ENCODE results near the gene MTRF1. TPM values are rescaled to one million over a fixed set of nuclear protein-coding genes. Genes with fewer than 3 reads are reported as not detected.

Gene MTRF1
- total and polyA plus RNA-seq, 9 of the 15 experiments (the other 6 are each of a cell fraction or from before 2014, with no cell fraction given) = 12.5 to 33.7 (median 20.1) TPM

DNA sequence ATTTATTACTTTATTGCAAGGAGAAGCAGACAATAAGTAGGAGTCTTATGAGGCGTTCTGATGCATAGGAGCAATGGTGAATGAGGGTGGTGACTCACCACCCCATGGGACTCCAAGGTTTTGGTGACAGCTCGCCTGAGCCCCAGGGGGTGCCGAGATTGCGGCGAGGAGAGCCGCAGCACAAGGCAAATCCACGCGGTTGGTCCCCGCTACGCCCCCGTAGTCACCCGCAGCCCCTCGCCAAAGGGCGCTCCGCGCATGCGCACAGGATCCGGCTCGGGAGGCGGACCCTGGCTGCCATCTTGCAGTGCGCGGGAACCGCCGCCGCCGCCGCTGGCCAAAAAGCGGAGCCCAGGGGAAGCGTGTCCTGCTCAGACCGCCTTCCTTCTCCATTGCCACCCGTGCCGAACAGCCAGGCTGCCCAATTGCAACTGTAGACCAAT lies 47.6 kb upstream of the MTRF1 start, which contains the start of gene NAA16 (continued):
- TF ChIP-seq YY1 (IDR thresholded peaks at IDR 0.05; ENCODE audit: borderline replicate concordance in 1 of 3, control insufficient read depth in 1 of 3, extremely low read depth in 1 of 3, insufficient read depth in 3 of 3, insufficient read length in 1 of 3, insufficient replicate concordance in 2 of 3, low read depth in 1 of 3, low read length in 2 of 3) (peak; percentile 57 to 92 (median 90)), OTX1 (CRISPR knock-in tag; IDR thresholded peaks at IDR 0.05) (no peak), SRSF1 (IDR thresholded peaks at IDR 0.05; ENCODE audit: low read depth, low read length) (no peak), SIN3A (IDR thresholded peaks at IDR 0.05; ENCODE audit: borderline replicate concordance in 2 of 2, control insufficient read depth in 1 of 2, low read depth in 2 of 2, low read length in 2 of 2) (peak in 1 of 2 experiments; percentile 8; a peak in 1 of 4 replicates), ZNF583 (CRISPR knock-in tag; IDR thresholded peaks at IDR 0.05) (no peak), MYNN (IDR thresholded peaks at IDR 0.05) (no peak), MYNN (CRISPR knock-in tag; IDR thresholded peaks at IDR 0.05) (no peak), KLF10 (CRISPR knock-in tag; IDR thresholded peaks at IDR 0.05) (no peak)
- TF ChIP-seq, protein P1, sequence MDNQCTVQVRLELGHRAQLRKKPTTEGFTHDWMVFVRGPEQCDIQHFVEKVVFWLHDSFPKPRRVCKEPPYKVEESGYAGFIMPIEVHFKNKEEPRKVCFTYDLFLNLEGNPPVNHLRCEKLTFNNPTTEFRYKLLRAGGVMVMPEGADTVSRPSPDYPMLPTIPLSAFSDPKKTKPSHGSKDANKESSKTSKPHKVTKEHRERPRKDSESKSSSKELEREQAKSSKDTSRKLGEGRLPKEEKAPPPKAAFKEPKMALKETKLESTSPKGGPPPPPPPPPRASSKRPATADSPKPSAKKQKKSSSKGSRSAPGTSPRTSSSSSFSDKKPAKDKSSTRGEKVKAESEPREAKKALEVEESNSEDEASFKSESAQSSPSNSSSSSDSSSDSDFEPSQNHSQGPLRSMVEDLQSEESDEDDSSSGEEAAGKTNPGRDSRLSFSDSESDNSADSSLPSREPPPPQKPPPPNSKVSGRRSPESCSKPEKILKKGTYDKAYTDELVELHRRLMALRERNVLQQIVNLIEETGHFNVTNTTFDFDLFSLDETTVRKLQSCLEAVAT (IDR thresholded peaks at IDR 0.05) = no peak; a peak in 1 of 4 replicates
- TF ChIP-seq, protein P2, sequence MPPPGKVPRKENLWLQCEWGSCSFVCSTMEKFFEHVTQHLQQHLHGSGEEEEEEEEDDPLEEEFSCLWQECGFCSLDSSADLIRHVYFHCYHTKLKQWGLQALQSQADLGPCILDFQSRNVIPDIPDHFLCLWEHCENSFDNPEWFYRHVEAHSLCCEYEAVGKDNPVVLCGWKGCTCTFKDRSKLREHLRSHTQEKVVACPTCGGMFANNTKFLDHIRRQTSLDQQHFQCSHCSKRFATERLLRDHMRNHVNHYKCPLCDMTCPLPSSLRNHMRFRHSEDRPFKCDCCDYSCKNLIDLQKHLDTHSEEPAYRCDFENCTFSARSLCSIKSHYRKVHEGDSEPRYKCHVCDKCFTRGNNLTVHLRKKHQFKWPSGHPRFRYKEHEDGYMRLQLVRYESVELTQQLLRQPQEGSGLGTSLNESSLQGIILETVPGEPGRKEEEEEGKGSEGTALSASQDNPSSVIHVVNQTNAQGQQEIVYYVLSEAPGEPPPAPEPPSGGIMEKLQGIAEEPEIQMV (tag; conservative IDR thresholded peaks at IDR 0.05; ENCODE audit: low read depth) = no peak
- TF ChIP-seq, protein P3, sequence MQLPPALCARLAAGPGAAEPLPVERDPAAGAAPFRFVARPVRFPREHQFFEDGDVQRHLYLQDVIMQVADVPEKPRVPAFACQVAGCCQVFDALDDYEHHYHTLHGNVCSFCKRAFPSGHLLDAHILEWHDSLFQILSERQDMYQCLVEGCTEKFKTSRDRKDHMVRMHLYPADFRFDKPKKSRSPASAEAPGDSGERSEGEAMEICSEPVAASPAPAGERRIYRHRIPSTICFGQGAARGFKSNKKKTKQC (CRISPR knock-in tag; IDR thresholded peaks at IDR 0.05) = no peak
- TF ChIP-seq, protein P4, sequence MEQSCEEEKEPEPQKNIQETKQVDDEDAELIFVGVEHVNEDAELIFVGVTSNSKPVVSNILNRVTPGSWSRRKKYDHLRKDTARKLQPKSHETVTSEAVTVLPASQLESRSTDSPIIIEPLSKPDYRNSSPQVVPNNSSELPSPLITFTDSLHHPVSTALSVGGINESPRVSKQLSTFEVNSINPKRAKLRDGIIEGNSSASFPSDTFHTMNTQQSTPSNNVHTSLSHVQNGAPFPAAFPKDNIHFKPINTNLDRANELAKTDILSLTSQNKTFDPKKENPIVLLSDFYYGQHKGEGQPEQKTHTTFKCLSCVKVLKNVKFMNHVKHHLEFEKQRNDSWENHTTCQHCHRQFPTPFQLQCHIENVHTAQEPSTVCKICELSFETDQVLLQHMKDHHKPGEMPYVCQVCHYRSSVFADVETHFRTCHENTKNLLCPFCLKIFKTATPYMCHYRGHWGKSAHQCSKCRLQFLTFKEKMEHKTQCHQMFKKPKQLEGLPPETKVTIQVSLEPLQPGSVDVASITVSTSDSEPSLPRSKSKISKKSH (CRISPR knock-in tag; IDR thresholded peaks at IDR 0.05) = no peak
- TF ChIP-seq, protein P5, sequence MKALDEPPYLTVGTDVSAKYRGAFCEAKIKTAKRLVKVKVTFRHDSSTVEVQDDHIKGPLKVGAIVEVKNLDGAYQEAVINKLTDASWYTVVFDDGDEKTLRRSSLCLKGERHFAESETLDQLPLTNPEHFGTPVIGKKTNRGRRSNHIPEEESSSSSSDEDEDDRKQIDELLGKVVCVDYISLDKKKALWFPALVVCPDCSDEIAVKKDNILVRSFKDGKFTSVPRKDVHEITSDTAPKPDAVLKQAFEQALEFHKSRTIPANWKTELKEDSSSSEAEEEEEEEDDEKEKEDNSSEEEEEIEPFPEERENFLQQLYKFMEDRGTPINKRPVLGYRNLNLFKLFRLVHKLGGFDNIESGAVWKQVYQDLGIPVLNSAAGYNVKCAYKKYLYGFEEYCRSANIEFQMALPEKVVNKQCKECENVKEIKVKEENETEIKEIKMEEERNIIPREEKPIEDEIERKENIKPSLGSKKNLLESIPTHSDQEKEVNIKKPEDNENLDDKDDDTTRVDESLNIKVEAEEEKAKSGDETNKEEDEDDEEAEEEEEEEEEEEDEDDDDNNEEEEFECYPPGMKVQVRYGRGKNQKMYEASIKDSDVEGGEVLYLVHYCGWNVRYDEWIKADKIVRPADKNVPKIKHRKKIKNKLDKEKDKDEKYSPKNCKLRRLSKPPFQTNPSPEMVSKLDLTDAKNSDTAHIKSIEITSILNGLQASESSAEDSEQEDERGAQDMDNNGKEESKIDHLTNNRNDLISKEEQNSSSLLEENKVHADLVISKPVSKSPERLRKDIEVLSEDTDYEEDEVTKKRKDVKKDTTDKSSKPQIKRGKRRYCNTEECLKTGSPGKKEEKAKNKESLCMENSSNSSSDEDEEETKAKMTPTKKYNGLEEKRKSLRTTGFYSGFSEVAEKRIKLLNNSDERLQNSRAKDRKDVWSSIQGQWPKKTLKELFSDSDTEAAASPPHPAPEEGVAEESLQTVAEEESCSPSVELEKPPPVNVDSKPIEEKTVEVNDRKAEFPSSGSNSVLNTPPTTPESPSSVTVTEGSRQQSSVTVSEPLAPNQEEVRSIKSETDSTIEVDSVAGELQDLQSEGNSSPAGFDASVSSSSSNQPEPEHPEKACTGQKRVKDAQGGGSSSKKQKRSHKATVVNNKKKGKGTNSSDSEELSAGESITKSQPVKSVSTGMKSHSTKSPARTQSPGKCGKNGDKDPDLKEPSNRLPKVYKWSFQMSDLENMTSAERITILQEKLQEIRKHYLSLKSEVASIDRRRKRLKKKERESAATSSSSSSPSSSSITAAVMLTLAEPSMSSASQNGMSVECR (CRISPR knock-in tag; IDR thresholded peaks at IDR 0.05) = 0 out of 2 replicates have a peak, but pooled peaks have one; percentile 44
- TF ChIP-seq, protein P6, sequence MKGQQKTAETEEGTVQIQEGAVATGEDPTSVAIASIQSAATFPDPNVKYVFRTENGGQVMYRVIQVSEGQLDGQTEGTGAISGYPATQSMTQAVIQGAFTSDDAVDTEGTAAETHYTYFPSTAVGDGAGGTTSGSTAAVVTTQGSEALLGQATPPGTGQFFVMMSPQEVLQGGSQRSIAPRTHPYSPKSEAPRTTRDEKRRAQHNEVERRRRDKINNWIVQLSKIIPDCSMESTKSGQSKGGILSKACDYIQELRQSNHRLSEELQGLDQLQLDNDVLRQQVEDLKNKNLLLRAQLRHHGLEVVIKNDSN (CRISPR knock-in tag; IDR thresholded peaks at IDR 0.05) = peak; percentile 30; the same call in 1 of the 2 replicates
- TF ChIP-seq, protein P7, sequence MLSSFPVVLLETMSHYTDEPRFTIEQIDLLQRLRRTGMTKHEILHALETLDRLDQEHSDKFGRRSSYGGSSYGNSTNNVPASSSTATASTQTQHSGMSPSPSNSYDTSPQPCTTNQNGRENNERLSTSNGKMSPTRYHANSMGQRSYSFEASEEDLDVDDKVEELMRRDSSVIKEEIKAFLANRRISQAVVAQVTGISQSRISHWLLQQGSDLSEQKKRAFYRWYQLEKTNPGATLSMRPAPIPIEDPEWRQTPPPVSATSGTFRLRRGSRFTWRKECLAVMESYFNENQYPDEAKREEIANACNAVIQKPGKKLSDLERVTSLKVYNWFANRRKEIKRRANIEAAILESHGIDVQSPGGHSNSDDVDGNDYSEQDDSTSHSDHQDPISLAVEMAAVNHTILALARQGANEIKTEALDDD (IDR thresholded peaks at IDR 0.05) = no peak
